Jurkat, Clone E6-1 (cell line): ENCODE results near the gene PLA2G4A.

Experiments used
- DNase-seq: peaks from one replicate; pipeline ENCODE4 v3.0.0-alpha.2; 2011; ENCODE audit warnings: low read depth, low spot score
- H3K4me3 ChIP-seq: 2 replicates; pipeline ENCODE4 v1.5.1; 2011; ENCODE audit warnings: mild to moderate bottlenecking, low read length, control low read depth, moderate library complexity

The PLA2G4A gene

DNA sequence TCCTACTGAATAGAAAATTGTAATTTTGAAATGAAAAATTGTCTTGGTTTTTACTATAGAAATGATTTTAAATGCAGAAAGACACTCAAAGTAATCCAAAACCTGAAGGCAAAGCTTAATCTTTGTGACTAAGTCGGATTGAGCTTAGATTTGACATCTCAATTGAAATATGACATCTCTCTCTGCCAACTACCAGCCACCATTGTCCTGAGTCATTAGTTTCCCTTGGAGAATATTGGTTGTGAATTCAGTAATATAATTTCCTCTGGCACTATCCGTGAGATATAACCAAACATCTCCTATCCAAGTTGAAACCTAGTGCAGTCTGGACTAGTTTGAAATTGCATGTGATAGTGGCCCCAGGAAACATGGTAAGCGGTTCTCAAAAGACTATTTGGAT lies 37.1 kb downstream of the PLA2G4A start:
- H3K4me3 ChIP-seq = no peak overlapping the region
- DNase-seq = no peak

- DNase-seq = no peak
- H3K4me3 ChIP-seq = no peak overlapping the region
These were observed 40.9 kb downstream of the PLA2G4A start for GRCh38 chr1:186869526-186870228.

DNA sequence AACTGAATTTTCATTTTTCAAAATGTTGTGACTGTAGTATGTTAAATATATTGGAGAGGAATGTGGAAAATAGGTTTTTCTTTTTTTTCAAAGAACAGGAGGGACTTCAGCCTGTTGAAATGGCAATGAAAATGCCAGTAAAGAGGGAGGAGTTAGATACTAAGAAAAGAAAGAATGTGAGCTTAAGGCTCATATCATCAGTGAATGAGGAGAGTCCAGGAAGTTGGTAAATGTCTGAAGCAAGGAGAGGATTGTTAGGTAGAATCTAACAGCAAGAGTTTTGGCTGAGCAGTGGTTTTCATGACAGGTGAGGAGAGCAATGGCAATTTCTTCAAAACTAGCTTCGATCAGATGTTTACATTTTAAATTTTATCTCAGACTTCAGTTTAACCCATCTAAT lies 43.0 kb downstream of the PLA2G4A start:
- H3K4me3 ChIP-seq = no peak overlapping the region
- DNase-seq = no peak

DNA sequence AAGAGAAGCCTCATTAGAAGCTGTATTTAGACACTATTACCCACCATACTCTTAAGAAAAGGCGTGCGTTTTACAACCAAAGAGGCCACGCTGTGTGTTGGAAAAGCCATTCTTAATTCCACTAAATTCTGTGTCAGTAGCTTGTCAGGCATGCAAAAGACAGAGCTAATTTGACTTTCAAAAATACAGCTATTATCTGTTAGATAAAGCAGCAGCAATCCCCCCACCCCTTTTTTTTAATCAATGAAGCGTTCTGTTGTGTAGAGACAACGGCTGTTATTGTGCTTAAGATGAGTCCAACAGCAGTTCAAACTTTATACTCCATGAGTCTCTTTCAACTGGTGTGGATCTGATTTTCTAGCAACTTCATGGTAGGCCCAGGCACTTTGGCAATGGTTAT lies 43.5 kb downstream of the PLA2G4A start:
- H3K4me3 ChIP-seq = no peak overlapping the region
- no peak for DNase-seq

GRCh38 chr1:186873687-186874086 lies 44.9 kb downstream of the PLA2G4A start:
- no peak for DNase-seq
- H3K4me3 ChIP-seq = no peak overlapping the region

DNA sequence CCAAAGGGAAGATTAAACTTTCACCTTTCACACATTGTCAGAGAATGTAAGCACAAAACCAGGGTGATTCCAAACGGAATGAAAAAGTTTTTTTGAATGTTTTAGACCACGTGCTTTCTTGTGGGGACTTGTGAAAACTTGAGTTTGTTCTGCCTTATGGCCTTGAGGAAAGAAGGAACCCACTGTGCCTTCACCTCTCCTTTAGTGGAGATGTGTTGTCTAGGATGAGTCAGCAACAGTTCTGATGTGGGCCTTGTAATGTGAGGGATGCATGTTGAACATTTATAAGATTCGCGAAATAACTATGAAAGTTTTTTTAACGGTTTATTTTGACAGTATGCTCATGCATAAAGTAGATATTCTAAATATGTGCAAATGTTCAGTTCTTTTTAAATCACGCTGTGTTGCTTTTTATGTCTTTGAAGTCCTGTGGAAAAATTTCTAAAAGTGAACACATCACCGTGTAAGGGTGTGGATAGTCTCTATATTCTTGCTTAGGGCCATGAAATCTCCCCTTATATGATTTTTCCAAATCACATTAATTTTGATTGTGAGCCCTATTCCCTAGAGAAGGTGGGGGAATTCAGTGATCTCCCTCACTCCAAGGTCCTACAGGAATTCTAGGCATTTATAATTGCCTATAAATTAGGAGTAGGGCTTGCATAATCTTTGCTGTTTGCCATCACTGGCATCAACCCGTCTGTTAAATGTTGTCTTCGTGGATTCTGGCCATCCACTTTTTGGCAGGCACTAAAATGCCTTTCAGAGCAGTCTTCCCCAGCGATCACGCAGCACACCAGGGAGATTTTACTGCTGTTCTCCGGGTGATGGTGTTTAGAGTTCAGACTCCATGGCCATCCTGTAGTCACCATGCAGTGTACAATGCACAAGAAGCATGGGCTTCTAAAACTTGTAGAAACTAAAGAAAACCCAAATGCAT lies 47.4 kb downstream of the PLA2G4A start:
- DNase-seq = no peak
- no peak overlapping the region for H3K4me3 ChIP-seq

GRCh38 chr1:186878356-186878755 lies 49.6 kb downstream of the PLA2G4A start:
- no peak for DNase-seq

DNA sequence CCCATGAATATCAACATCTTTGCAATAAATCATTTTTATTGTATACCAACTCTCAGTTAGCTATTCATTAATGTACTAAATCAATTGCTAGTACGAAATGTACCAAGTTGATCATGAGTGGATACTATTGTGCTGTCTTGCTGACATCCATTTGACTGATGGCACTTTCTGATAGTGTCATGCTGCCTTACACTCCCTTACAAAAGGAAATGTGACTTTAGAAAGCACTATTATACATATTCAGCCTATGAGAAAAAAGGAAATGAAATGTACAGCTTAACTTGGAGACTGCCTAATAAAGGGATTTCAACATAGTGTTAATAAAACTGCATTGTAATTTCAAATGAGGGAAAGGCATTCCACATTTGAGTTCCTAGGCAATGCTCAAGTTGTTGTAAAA lies 52.2 kb downstream of the PLA2G4A start:
- no peak overlapping the region for H3K4me3 ChIP-seq
- DNase-seq = no peak

More at GRCh38 chr1:186878356-186878755, 49.6 kb downstream of the PLA2G4A start:
- H3K4me3 ChIP-seq = no peak overlapping the region

- no peak for DNase-seq
- no peak overlapping the region for H3K4me3 ChIP-seq
These were observed 53.8 kb downstream of the PLA2G4A start for GRCh38 chr1:186882372-186883134.

GRCh38 chr1:186884251-186884650 lies 55.5 kb downstream of the PLA2G4A start:
- H3K4me3 ChIP-seq = no peak overlapping the region
- DNase-seq = no peak

DNA sequence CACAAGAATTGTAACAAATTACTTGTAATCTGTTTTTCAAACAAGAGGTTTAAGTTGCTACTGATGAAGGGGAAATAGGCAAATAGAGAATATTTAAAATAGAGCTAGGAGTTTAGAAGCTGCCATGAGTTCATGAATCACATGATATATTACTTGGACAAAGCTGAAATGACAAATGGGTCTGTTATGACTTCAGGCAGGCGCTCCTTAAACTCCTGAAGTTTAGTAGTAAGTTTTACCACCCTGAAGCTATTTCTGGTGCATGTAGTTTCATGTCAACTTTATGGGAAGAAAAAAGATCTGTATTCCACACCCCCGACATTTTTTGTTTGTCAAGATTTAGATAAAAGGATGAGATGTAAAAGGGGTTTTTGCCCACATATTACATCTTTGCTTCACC lies 58.5 kb downstream of the PLA2G4A start:
- no peak for DNase-seq
- no peak overlapping the region for H3K4me3 ChIP-seq

GRCh38 chr1:186888367-186888766 lies 59.6 kb downstream of the PLA2G4A start:
- no peak overlapping the region for H3K4me3 ChIP-seq
- DNase-seq = no peak

- H3K4me3 ChIP-seq = no peak overlapping the region
- no peak for DNase-seq
These were observed 64.2 kb downstream of the PLA2G4A start for GRCh38 chr1:186892936-186893335.

GRCh38 chr1:186894415-186894814 lies 65.7 kb downstream of the PLA2G4A start:
- no peak for DNase-seq
- no peak overlapping the region for H3K4me3 ChIP-seq

GRCh38 chr1:186896211-186896610 lies 67.5 kb downstream of the PLA2G4A start:
- H3K4me3 ChIP-seq = no peak overlapping the region
- DNase-seq = no peak

DNA sequence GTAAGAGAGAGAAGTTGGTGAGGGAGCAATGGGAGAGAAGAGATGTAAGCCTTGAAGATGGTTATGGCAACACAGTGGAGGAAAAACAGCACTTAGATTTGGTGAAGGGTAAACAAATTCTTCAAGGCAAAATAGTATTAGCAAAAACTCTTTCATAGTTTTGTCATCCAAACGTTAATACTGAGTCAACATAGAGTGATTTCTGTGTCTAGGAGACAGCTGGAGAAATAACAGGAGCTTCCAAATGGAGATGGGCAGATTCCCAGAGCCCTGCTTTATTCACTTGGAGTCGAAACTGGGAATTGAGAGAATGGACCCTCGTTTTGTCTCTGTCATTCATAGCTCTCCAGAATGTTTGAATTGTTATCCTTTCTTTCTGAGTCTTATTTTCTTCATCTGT lies 68.3 kb downstream of the PLA2G4A start:
- DNase-seq = no peak
- no peak overlapping the region for H3K4me3 ChIP-seq

DNA sequence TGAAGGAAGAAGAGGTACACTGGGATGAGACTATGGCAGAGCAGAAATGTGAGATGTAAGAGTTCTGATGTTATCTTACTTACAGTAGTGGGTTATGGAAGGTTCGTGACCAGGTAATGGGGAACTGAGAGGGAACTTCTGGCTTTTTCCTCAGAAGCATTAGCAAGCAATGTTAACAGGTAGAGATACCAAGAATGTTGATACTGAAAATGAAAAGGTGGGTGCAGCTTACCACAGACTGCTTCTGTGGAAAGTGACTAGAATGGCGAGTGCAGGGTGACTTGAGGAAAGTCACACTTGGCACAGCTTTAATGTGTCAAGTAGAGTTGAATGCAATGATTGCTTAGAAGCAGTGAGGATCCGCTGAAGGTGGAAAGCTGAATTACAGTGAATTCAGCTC lies 70.8 kb downstream of the PLA2G4A start:
- DNase-seq = no peak
- H3K4me3 ChIP-seq = no peak overlapping the region

- H3K4me3 ChIP-seq = no peak overlapping the region
- no peak for DNase-seq
These were observed 71.2 kb downstream of the PLA2G4A start for GRCh38 chr1:186899977-186900376.

- DNase-seq = no peak
- no peak overlapping the region for H3K4me3 ChIP-seq
These were observed 71.9 kb downstream of the PLA2G4A start for GRCh38 chr1:186900539-186901237.
